Measurements from ENCODE around the gene SCN3A.

Gene SCN3A

GRCh38 chr2:165056564-165056963 lies 147.3 kb downstream of the SCN3A start:
- no peak for DNase-seq (ENCODE audit: low read depth)

- no peak for DNase-seq (ENCODE audit: low read depth)
These were observed 148.6 kb downstream of the SCN3A start for GRCh38 chr2:165055082-165055851.

DNA sequence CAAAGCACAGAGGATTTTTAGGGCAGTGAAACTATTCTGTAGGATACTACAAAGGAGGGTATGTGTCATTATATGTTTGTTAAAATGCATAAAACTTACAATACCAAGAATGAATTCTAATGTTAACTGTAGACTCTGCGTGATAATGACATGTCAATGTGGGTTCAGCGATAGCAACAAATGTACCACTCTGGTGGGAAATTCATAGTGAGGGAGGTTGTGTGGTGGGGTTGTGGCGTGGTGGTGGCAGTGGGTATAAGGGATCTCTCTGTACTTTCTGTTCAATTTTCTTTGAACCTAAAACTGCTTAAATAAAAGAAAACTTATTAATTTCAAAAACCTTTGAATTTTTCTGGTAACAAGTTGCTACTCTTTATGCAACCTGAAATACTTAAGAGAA lies 149.2 kb downstream of the SCN3A start:
- DNase-seq (ENCODE audit: low read depth) = no peak

GRCh38 chr2:165044505-165045303 lies 159.1 kb downstream of the SCN3A start:
- DNase-seq (ENCODE audit: low read depth) = no peak

All from T follicular helper cell (primary cell).